ENCODE results near the gene NCAPD2.
A peak's percentile ranks its signal among the peaks of the same experiment; 100 is the strongest.

NCAPD2 gene

GRCh38 chr12:6535697-6535946 lies 41.7 kb downstream of the NCAPD2 start:
- no peak for DNase-seq

- no peak for DNase-seq
Observed at GRCh38 chr12:6535960-6536847, 42.3 kb downstream of the NCAPD2 start.

GRCh38 chr12:6536894-6537579 lies 43.1 kb downstream of the NCAPD2 start:
- DNase-seq, result no peak

GRCh38 chr12:6537580-6538419 lies 43.9 kb downstream of the NCAPD2 start:
- DNase-seq, result peak; percentile 38

- DNase-seq, result no peak
Observed at GRCh38 chr12:6538420-6539313, 44.8 kb downstream of the NCAPD2 start.

GRCh38 chr12:6539314-6539682 lies 45.4 kb downstream of the NCAPD2 start:
- DNase-seq, result no peak

GRCh38 chr12:6539707-6540134 lies 45.8 kb downstream of the NCAPD2 start:
- no peak for DNase-seq

GRCh38 chr12:6540181-6540877 lies 46.4 kb downstream of the NCAPD2 start:
- DNase-seq, result peak; percentile 77

- DNase-seq, result no peak
Observed at GRCh38 chr12:6541371-6542165, 47.7 kb downstream of the NCAPD2 start.

GRCh38 chr12:6542209-6543009 lies 48.5 kb downstream of the NCAPD2 start:
- no peak for DNase-seq

GRCh38 chr12:6546016-6546415 lies 52.1 kb downstream of the NCAPD2 start:
- DNase-seq, result no peak

GRCh38 chr12:6547566-6547965 lies 53.7 kb downstream of the NCAPD2 start:
- DNase-seq, result no peak

GRCh38 chr12:6547987-6548386 lies 54.1 kb downstream of the NCAPD2 start:
- no peak for DNase-seq

GRCh38 chr12:6548556-6548955 lies 54.7 kb downstream of the NCAPD2 start:
- no peak for DNase-seq

GRCh38 chr12:6548966-6549683 lies 55.2 kb downstream of the NCAPD2 start:
- no peak for DNase-seq

- no peak for DNase-seq
Observed at GRCh38 chr12:6549684-6550151, 55.8 kb downstream of the NCAPD2 start.

GRCh38 chr12:6550294-6551062 lies 56.6 kb downstream of the NCAPD2 start:
- no peak for DNase-seq

GRCh38 chr12:6551063-6551461 lies 57.2 kb downstream of the NCAPD2 start:
- no peak for DNase-seq
